HG03354 (cell line): Measurements from ENCODE around the gene GNAZ.
"Not testable (repeated sequence)": the region's sequence is repeated elsewhere in the genome, so short reads cannot be mapped to it uniquely, and the experiment has no call there.

ENCODE experiments used
- ATAC-seq: cut with Tn5 transposase; IDR thresholded peaks from one replicate; pipeline ENCODE4 v1.9.1; 2021; ENCODE audit warnings: mild to moderate bottlenecking; ENCODE audit not compliant: unreplicated experiment, poor library complexity, severe bottlenecking

GNAZ gene

GRCh38 chr22:23070418-23071229 lies at the start of gene GNAZ:
Gene GNAZ (plus strand): TSS chr22:23070519. CDS start chr22:23095696, 25,177 bp downstream.
- ATAC-seq, result peak; percentile 30

DNA sequence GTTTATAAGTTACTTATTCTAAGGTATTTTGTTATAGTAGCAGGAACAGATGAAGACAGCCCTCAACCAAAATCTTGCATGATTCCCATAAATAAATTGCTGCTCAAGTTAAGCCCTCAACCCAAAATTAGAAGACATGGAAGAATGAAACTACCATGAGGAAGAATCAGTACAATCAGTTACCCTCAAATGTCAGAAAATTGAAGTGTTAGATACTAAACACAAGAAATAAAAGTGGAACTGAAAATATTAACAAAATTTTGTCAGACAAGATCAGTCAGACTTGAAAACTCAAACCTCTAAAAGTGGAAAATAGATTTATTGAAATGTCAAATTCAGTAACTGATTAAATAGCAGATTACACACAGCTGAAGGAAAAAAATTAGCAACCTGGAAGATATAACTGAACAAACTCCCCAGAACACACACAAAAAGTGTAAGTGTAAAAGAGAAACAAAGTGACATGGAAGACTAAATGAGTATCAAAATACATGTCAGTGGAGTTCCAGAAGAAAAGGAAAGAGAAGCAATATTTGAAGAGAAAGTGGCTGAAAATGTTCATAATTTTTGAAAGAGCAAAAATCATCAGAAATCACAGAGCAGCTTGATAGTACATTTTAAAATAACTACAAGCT lies 49.5 kb upstream of the GNAZ start:
- ATAC-seq, result no peak

GRCh38 chr22:23021660-23022353 lies 48.5 kb upstream of the GNAZ start:
- ATAC-seq, result not testable (repeated sequence)

DNA sequence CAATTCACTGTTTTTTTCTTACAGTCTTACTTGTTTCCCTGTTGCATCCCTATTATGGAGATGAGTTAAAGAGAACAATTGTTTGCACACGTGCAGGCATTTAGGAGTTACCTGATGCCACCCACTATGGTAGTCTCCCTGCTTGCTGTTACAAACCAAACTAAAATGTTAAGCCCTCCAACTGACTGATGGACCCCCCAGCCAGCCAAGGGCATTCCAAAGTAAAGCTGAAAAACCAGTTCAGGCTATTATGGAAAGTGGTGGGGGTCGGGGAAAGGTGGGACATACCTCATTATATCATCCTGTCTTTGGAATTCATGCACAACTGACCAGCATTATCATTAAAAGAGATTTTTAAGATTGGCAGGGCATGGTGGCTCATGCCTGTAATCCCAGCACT lies 47.0 kb upstream of the GNAZ start:
- ATAC-seq, result no peak

DNA sequence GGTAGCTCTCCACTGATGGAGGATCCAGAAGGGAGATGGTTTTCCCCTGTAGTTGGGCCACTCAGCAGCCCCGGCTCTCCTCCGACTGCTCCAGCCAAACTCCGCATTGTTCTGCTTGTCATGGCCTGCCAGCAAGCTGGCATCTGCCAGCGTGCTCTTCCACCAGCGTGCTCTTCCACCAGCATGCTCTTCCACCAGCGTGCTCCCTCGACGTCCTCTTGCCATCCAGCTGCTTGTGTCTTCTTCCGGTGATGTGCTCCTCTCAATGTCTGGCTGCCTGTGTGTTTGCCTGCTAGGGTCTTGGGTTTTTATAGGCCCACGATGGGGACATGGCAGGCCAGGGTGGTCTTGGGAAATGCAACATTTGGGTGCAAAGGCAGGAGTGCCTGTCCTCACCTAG lies 43.5 kb upstream of the GNAZ start:
- ATAC-seq, result no peak

DNA sequence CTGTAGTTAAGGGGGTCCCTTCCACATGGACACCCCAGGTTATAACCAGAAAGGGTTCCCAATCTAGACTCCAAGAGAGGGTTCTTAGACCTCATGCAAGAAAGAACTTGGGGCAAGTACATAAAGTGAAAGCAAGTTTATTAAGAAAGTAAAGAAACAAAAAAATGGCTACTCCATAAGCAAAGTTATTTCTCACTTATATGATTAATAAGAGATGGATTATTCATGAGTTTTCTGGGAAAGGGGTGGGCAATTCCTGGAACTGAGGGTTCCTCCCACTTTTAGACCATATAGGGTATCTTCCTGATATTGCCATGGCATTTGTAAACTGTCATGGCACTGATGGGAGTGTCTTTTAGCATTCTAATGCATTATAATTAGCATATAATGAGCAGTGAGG lies 42.5 kb upstream of the GNAZ start:
- not testable (repeated sequence) for ATAC-seq

DNA sequence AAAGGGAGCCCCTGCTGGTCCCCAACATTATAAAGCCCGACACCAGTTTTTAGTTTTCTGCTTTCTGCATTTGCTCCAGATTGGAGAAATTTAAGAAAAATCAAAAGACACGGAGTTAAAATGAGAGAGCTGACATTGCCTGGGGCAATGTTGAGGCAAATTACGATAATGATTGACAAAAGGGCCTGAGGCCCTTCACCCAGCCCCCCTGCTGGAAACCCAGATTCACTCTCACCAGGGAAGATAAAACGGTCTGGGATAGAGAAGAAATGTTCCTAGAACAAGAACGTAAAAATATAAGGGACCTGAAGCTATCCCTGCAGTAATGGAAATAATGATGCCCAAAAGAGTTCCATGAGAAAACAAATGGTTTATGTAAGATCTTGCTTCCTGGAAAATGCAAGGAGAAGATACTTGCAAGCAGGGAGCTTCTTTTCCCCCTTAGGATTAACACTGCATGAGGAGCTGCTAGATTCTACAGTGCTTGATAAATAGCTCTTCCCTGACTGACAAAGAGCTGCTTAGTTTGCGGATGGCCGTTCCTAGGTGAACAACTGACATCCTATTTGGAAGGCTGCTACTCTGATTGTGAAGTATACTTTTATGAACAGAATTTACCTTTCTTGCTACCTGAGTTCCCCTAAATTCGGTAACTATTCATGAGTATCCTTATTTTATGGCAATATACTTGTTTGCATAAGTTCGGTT lies 40.6 kb upstream of the GNAZ start:
- no peak for ATAC-seq

- ATAC-seq, result no peak
Observed at GRCh38 chr22:23031381-23031780, 38.9 kb upstream of the GNAZ start.

DNA sequence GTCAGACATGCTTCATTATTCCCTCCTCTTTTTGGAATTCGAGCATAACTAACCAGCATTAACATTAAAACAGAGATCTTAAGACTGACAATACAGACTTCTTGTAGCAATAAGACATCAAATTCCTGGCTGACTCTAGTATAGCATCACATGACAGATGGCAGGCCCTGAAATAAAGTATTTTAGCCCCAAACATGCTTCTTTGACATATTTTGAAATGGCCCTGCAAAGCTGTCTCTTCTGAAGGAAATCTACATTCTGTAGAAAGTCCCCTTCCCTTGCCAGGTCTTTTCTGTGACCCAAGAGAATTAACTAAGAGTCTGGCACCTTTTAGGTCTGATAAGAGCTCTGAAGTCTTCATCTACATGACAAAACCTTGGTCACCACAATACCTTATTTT lies 38.5 kb upstream of the GNAZ start:
- ATAC-seq, result no peak

- no peak for ATAC-seq
Observed at GRCh38 chr22:23032658-23033057, 37.7 kb upstream of the GNAZ start.

- no peak for ATAC-seq
Observed at GRCh38 chr22:23033116-23033905, 37.0 kb upstream of the GNAZ start.

GRCh38 chr22:23034621-23035556 lies 35.4 kb upstream of the GNAZ start:
- no peak for ATAC-seq

- no peak for ATAC-seq
Observed at GRCh38 chr22:23035557-23036277, 34.6 kb upstream of the GNAZ start.

DNA sequence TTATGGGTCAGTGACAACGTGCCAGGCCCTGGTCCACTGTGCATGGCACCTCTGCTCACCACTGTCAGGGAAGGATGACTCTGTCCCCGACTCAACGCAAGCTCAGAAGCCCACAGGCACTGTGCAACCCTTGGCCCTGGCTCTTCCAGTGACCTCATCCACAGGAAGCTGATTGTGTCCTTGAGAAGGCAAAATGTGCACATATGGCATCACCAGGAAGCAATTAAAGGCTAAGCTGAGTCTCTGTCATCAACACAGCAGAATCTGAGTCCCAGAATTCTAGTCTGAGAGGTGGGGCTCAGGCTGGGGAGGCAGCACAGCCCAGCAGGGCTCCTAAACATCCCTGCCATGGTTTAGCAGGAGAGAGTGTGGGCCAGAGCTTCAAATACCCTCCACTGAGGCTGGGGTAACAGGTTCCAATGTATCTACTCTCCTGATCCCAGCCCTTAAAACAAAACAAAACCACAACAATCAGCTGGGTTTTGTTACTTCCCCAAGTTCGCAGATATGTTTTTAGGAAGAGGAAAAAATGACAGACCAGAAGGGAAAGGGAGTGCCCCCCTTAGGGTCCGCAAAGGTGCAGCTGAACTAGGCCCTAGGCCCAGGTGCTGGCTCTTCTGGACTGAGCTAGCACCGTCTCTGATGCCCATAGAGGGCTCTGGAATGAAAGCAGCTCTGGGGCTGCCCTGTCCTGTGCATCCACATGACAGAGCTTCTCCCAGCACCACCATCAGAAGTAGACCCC lies 33.5 kb upstream of the GNAZ start:
- no peak for ATAC-seq

DNA sequence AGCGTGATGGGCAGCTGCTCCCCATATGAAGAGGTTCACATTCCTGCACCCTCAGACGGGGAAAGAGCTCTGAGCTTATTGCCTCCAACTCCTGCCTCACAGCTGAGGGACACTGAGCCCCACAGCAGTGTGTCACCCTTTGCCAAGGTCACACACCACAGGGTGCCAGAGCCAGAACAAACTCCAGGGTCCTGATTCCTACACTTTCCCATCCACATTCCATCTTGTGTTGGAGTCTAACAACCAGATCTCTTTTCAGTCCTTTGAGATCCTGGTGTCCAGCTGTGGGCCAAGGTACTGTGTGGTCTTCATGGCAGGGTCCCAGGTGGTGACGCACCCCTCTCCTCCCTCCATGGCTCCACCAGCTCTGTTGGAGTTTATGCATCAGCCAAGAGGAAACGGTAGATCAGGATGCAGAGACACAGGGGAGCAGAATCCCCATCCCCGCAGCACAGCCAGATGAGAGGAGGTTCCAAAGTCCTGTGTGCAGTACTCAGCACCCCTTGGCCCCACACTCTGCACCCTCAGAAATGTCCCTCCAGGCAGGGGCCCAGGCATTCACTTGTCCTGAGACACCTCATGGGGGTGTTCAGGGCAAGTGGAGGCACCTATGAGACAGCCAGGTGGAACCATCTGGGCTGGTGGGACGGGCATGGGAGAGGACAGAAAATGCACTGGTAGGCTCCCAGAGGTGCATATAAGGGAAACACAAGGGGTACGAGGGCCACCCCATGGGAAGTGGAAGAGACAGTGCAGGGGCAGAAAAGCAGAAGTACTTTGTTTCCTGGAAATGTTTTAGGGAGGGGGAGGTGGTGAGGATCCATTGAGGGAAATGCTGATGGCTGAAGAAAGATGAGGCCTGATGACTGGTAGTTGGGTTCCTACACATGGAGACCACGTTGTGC lies 32.6 kb upstream of the GNAZ start:
- ATAC-seq, result no peak

DNA sequence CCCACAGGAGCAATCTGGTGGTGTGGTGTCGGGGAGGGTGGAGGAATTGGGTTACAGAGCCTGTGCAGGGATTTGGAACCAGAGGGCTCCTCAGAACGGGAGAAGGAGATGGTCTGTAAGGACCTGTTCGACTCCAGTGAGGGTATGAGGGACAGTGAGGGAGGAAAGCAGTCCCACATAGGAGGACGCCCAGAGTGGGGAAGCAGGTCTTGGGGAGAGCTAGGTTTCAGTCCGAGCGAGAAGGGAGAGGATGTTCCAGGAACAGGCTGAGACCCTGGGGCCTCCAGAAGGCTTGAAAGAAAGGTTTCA lies 32.0 kb upstream of the GNAZ start:
- ATAC-seq, result no peak
